SK-N-SH treated with all-trans-retinoic acid at 6 μM for 48 hours (cell line): ENCODE measurements around the gene SCN1B.

Source experiments
- CREB5 ChIP-seq: fragments of 250-450 bp; sonication (Bioruptor Pico); IDR thresholded peaks from 2 replicates; pipeline ENCODE4 v1.5.1; 2020; ENCODE audit warnings: low read depth, mild to moderate bottlenecking, moderate library complexity
- ESRRG ChIP-seq: fragments of 250-450 bp; sonication (Bioruptor Pico); IDR thresholded peaks from 2 replicates; pipeline ENCODE4 v1.6.1; 2021; ENCODE audit warnings: mild to moderate bottlenecking
- PATZ1 ChIP-seq: fragments of 250-450 bp; sonication (Bioruptor Pico); IDR thresholded peaks from 2 replicates; pipeline ENCODE4 v1.8.0; 2020; ENCODE audit warnings: mild to moderate bottlenecking, moderate library complexity, borderline replicate concordance
- PPARA ChIP-seq: fragments of 250-450 bp; sonication (Bioruptor Pico); IDR thresholded peaks from 2 replicates; pipeline ENCODE4 v1.5.0; 2020; ENCODE audit warnings: mild to moderate bottlenecking, borderline replicate concordance
- SNAI2 ChIP-seq: fragments of 250-450 bp; sonication (Bioruptor Pico); IDR thresholded peaks from 2 replicates; pipeline ENCODE4 v1.5.0; 2020; ENCODE audit warnings: mild to moderate bottlenecking, moderate library complexity
- TCF4 ChIP-seq: fragments of 250-450 bp; sonication (Bioruptor Pico); IDR thresholded peaks from 2 replicates; pipeline ENCODE4 v1.8.0; 2021; ENCODE audit warnings: mild to moderate bottlenecking, moderate library complexity, borderline replicate concordance
- TOX ChIP-seq: fragments of 250-450 bp; sonication (Bioruptor Pico); IDR thresholded peaks from 2 replicates; pipeline ENCODE4 v1.8.0; 2021; ENCODE audit warnings: mild to moderate bottlenecking, moderate library complexity, borderline replicate concordance
- ZNF8 ChIP-seq: fragments of 450-650 bp; formaldehyde crosslinking; IDR thresholded peaks from 2 replicates; pipeline ENCODE4 v1.5.0; 2020; ENCODE audit warnings: mild to moderate bottlenecking, moderate library complexity

- no peak for TF ChIP-seq PATZ1
- TF ChIP-seq PPARA (CRISPR knock-in tag), result no peak
- TF ChIP-seq TOX (CRISPR knock-in tag), result no peak
- TF ChIP-seq SNAI2 (CRISPR knock-in tag), result no peak
- no peak for TF ChIP-seq TCF4
- TF ChIP-seq ESRRG, result no peak
- no peak for TF ChIP-seq CREB5 (CRISPR knock-in tag)
- no peak for TF ChIP-seq ZNF8 (CRISPR knock-in tag)
These were observed 3.1 kb downstream of the SCN1B start for GRCh38 chr19:35033067-35034004.
